ENCODE data around the gene MLX.
"Not testable (repeated sequence)": the region's sequence is repeated elsewhere in the genome, so short reads cannot be mapped to it uniquely, and the experiment has no call there.

MLX gene

DNA sequence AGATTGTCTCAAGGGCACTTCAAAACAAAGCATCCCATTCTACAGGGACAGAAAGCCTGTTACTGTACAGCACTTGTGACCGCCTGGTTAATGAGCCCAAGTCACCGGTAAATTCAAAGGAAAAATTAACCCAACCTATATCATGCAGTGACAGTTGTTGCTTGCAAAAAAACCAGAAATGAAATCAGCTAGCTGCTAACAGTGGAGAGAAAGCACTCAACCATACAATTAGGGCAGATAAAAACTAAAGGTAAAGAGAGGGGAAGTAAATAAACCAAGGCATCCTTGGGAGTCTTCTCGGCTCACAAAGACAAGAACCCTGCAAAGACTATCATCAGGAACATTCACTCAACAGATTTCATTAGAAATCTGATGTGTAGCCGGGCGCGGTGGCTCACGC is 36.4 kb downstream of the MLX start:
- H3K9ac ChIP-seq (ENCODE audit: low read depth in 1 of 2, low read length in 2 of 2), result no peak overlapping the region
- no peak overlapping the region for H3K27ac ChIP-seq (ENCODE audit: low read depth, low read length)
- no peak overlapping the region for H3K4me3 ChIP-seq (ENCODE audit: low read depth in 1 of 2, low read length in 2 of 2)
- peaks cover 16 to 17% of the 10 kb centered on the region in 2 donors for H3K4me1 ChIP-seq (ENCODE audit: control insufficient read depth in 1 of 2, insufficient read depth in 2 of 2, low read length in 2 of 2)
- H3K27me3 ChIP-seq (ENCODE audit: control insufficient read depth in 1 of 2, insufficient read depth in 2 of 2, low read length in 2 of 2), result no peaks in the 10 kb centered on the region
- no peaks in the 10 kb centered on the region for H3K9me3 ChIP-seq (ENCODE audit: control insufficient read depth in 1 of 2, low read length in 2 of 2)
- peaks cover 4 to 7% of the 10 kb centered on the region in 2 donors for H3K36me3 ChIP-seq (ENCODE audit: control insufficient read depth in 1 of 2, insufficient read depth in 2 of 2, low read length in 2 of 2)

DNA sequence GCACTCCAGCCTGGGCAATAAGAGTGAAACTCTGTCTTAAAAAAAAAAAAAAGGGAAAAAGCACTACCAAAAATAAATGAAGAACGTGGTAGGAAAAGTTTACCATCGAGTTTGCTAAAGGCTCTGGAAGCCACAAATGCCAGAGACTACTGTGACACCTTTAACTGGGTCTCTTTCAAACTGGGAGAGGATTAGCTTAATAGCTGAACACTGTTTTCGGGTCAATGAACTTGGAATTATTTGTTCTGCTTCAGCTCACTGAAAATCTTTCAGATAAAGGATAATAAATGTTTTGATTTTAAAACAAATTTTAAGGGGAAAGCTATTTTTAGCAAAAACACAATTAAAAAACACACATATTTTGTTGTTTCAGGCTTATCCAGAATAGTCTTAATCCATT is 40.9 kb downstream of the MLX start:
- Histone ChIP-seq H3K27me3 (ENCODE audit: control insufficient read depth in 1 of 2, insufficient read depth in 2 of 2, low read length in 2 of 2) (no peaks in the 10 kb centered on the region), H3K27ac (ENCODE audit: low read depth, low read length) (no peak overlapping the region), H3K9ac (ENCODE audit: low read depth in 1 of 2, low read length in 2 of 2) (peak overlapping the region; percentile 93 to 96), H3K9me3 (ENCODE audit: control insufficient read depth in 1 of 2, low read length in 2 of 2) (no peaks in the 10 kb centered on the region), H3K4me3 (ENCODE audit: low read depth in 1 of 2, low read length in 2 of 2) (peak overlapping the region; percentile 82 to 98), H3K36me3 (ENCODE audit: control insufficient read depth in 1 of 2, insufficient read depth in 2 of 2, low read length in 2 of 2) (peaks cover 10 to 15% of the 10 kb centered on the region in 2 donors), H3K4me1 (ENCODE audit: control insufficient read depth in 1 of 2, insufficient read depth in 2 of 2, low read length in 2 of 2) (peaks cover 22% of the 10 kb centered on the region in 2 donors)

- Histone ChIP-seq H3K36me3 (ENCODE audit: control insufficient read depth in 1 of 2, insufficient read depth in 2 of 2, low read length in 2 of 2) (peaks cover 6 to 19% of the 10 kb centered on the region in 2 donors), H3K27ac (ENCODE audit: low read depth, low read length) (peak overlapping the region; percentile 82), H3K9ac (ENCODE audit: low read depth in 1 of 2, low read length in 2 of 2) (peak overlapping the region; percentile 93 to 96), H3K4me1 (ENCODE audit: control insufficient read depth in 1 of 2, insufficient read depth in 2 of 2, low read length in 2 of 2) (peaks cover 22% of the 10 kb centered on the region in 2 donors), H3K4me3 (ENCODE audit: low read depth in 1 of 2, low read length in 2 of 2) (peak overlapping the region; percentile 82 to 98), H3K27me3 (ENCODE audit: control insufficient read depth in 1 of 2, insufficient read depth in 2 of 2, low read length in 2 of 2) (no peaks in the 10 kb centered on the region), H3K9me3 (ENCODE audit: control insufficient read depth in 1 of 2, low read length in 2 of 2) (no peaks in the 10 kb centered on the region)
These were observed 41.6 kb downstream of the MLX start for GRCh38 chr17:42608305-42609181.

GRCh38 chr17:42609182-42609813 is 42.4 kb downstream of the MLX start, which contains the start of the genes RETREG3 and TUBG1:
Gene RETREG3 (minus strand): TSS chr17:42609374. CDS start chr17:42609324, 50 bp downstream.
Gene TUBG1 (plus strand): TSS chr17:42609683. CDS start chr17:42609738, 55 bp downstream.
- Histone ChIP-seq H3K4me1 (ENCODE audit: control insufficient read depth in 1 of 2, insufficient read depth in 2 of 2, low read length in 2 of 2) (peaks cover 22% of the 10 kb centered on the region in 2 donors), H3K27ac (ENCODE audit: low read depth, low read length) (peak within 1 kb of the TSS; percentile 82), H3K4me3 (ENCODE audit: low read depth in 1 of 2, low read length in 2 of 2) (peak within 1 kb of the TSS; percentile 98)

GRCh38 chr17:42609814-42610801 is 43.2 kb downstream of the MLX start:
- Histone ChIP-seq H3K36me3 (ENCODE audit: control insufficient read depth in 1 of 2, insufficient read depth in 2 of 2, low read length in 2 of 2) (peaks cover 15 to 32% of the 10 kb centered on the region in 2 donors), H3K4me1 (ENCODE audit: control insufficient read depth in 1 of 2, insufficient read depth in 2 of 2, low read length in 2 of 2) (peaks cover 18 to 22% of the 10 kb centered on the region in 2 donors), H3K9ac (ENCODE audit: low read depth in 1 of 2, low read length in 2 of 2) (peak overlapping the region; percentile 77 to 93), H3K4me3 (ENCODE audit: low read depth in 1 of 2, low read length in 2 of 2) (peak overlapping the region; percentile 98), H3K27ac (ENCODE audit: low read depth, low read length) (peak overlapping the region; percentile 30)
- H3K9me3 ChIP-seq (ENCODE audit: control insufficient read depth in 1 of 2, low read length in 2 of 2); H3K27me3 ChIP-seq (ENCODE audit: control insufficient read depth in 1 of 2, insufficient read depth in 2 of 2, low read length in 2 of 2): not testable (repeated sequence)

More at GRCh38 chr17:42609182-42609813, 42.4 kb downstream of the MLX start, which contains the start of the genes RETREG3 and TUBG1:
- Histone ChIP-seq H3K36me3 (ENCODE audit: control insufficient read depth in 1 of 2, insufficient read depth in 2 of 2, low read length in 2 of 2) (peaks cover 9 to 25% of the 10 kb centered on the region in 2 donors), H3K9me3 (ENCODE audit: control insufficient read depth in 1 of 2, low read length in 2 of 2) (no peaks in the 10 kb centered on the region), H3K27me3 (ENCODE audit: control insufficient read depth in 1 of 2, insufficient read depth in 2 of 2, low read length in 2 of 2) (no peaks in the 10 kb centered on the region), H3K9ac (ENCODE audit: low read depth in 1 of 2, low read length in 2 of 2) (peak within 1 kb of the TSS; percentile 93 to 96)

DNA sequence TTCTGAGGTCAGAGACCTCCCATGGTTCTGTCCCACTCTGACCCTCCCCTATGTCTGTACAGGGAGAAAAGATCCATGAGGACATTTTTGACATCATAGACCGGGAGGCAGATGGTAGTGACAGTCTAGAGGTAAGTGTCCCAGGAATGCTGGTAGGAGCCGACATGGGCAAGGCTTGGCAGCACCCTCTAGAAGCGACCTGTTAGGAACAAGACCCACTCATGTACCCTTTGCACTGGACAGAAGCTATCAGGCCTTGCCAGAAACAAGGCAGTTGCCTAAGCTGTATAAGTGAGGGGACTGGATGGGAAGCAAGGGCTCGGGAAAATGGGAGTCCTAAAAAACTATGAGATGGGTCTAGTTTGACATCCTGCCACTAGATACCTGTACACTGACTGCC is 45.1 kb downstream of the MLX start:
- Histone ChIP-seq H3K27ac (ENCODE audit: low read depth, low read length) (no peak overlapping the region), H3K4me3 (ENCODE audit: low read depth in 1 of 2, low read length in 2 of 2) (no peak overlapping the region)

GRCh38 chr17:42613699-42614295 is 46.9 kb downstream of the MLX start:
- H3K9me3 ChIP-seq (ENCODE audit: control insufficient read depth in 1 of 2, low read length in 2 of 2), result no peaks in the 10 kb centered on the region
- H3K4me1 ChIP-seq (ENCODE audit: control insufficient read depth in 1 of 2, insufficient read depth in 2 of 2, low read length in 2 of 2), result peaks cover 11% of the 10 kb centered on the region in 2 donors
- no peak overlapping the region for H3K4me3 ChIP-seq (ENCODE audit: low read depth in 1 of 2, low read length in 2 of 2)
- no peak overlapping the region for H3K27ac ChIP-seq (ENCODE audit: low read depth, low read length)
- H3K9ac ChIP-seq (ENCODE audit: low read depth in 1 of 2, low read length in 2 of 2), result no peak overlapping the region
- H3K27me3 ChIP-seq (ENCODE audit: control insufficient read depth in 1 of 2, insufficient read depth in 2 of 2, low read length in 2 of 2), result no peaks in the 10 kb centered on the region
- peaks cover 15 to 41% of the 10 kb centered on the region in 2 donors for H3K36me3 ChIP-seq (ENCODE audit: control insufficient read depth in 1 of 2, insufficient read depth in 2 of 2, low read length in 2 of 2)

More for the DNA sequence above, 45.1 kb downstream of the MLX start:
- Histone ChIP-seq H3K36me3 (ENCODE audit: control insufficient read depth in 1 of 2, insufficient read depth in 2 of 2, low read length in 2 of 2) (peaks cover 15 to 41% of the 10 kb centered on the region in 2 donors), H3K9ac (ENCODE audit: low read depth in 1 of 2, low read length in 2 of 2) (no peak overlapping the region), H3K27me3 (ENCODE audit: control insufficient read depth in 1 of 2, insufficient read depth in 2 of 2, low read length in 2 of 2) (no peaks in the 10 kb centered on the region), H3K4me1 (ENCODE audit: control insufficient read depth in 1 of 2, insufficient read depth in 2 of 2, low read length in 2 of 2) (peaks cover 13 to 17% of the 10 kb centered on the region in 2 donors), H3K9me3 (ENCODE audit: control insufficient read depth in 1 of 2, low read length in 2 of 2) (no peaks in the 10 kb centered on the region)

GRCh38 chr17:42617956-42618431 is 51.1 kb downstream of the MLX start:
- no peaks in the 10 kb centered on the region for H3K9me3 ChIP-seq (ENCODE audit: control insufficient read depth in 1 of 2, low read length in 2 of 2)
- H3K27ac ChIP-seq (ENCODE audit: low read depth, low read length), result no peak overlapping the region
- H3K4me3 ChIP-seq (ENCODE audit: low read depth in 1 of 2, low read length in 2 of 2), result no peak overlapping the region
- H3K4me1 ChIP-seq (ENCODE audit: control insufficient read depth in 1 of 2, insufficient read depth in 2 of 2, low read length in 2 of 2), result peaks cover 11 to 16% of the 10 kb centered on the region in 2 donors
- peaks cover 10 to 30% of the 10 kb centered on the region in 2 donors for H3K36me3 ChIP-seq (ENCODE audit: control insufficient read depth in 1 of 2, insufficient read depth in 2 of 2, low read length in 2 of 2)
- H3K9ac ChIP-seq (ENCODE audit: low read depth in 1 of 2, low read length in 2 of 2), result peak overlapping the region in 1 of 2 donors; percentile 51
- no peaks in the 10 kb centered on the region for H3K27me3 ChIP-seq (ENCODE audit: control insufficient read depth in 1 of 2, insufficient read depth in 2 of 2, low read length in 2 of 2)
